HG03520 (cell line): ENCODE data around the gene DBR1.

ENCODE experiments used
- ATAC-seq: cut with Tn5 transposase; IDR thresholded peaks from one replicate; pipeline ENCODE4 v1.9.1; 2021; ENCODE audit warnings: mild to moderate bottlenecking, moderate library complexity; ENCODE audit not compliant: unreplicated experiment

The DBR1 gene

GRCh38 chr3:138174421-138175131, at the start of gene DBR1:
TSS of gene DBR1 (minus strand) at chr3:138174921. CDS start at chr3:138174795, 126 bp downstream.
- peak; percentile 92 for ATAC-seq

- no peak for ATAC-seq
These were observed 48.2 kb upstream of the DBR1 start for GRCh38 chr3:138222942-138223287.

DNA sequence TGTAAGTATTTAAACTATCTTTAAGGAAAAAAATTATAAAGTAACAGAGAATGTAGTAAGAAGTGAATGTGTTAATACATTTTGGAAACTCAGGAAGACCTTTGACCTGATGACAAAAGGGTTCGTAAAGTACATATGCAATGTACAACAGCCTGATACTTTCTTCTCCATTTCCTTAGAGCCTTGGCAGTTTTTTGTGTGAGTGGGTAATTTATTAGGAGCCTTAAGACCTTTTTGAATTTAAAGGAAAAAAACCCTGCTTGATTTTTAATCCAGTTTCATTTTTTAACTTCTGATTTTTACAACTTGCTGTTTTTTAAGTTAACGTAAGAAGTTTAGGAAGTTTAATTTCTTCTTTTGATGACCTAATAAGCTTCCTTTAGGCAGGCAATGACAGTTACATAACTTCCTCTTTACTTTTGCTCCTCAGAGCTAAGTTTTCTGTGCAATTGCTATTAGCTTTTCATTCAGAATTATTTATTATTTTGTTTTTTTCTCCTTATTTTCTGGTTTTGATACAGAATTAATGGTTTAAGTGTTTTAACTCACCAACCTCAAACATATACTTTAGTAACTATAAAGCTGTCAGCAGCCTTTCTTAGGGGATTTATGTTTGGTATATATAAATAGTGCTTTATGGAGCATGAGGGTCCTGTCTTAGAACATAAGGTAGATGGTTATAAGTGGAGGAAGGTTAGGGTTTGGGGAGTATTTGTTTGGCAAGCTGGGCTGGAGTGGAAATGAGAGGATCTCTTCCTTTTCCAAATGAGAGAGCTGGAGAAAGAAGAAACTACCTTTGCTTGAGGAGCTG, 47.6 kb upstream of the DBR1 start:
- ATAC-seq, result no peak

GRCh38 chr3:138220788-138221187, 46.1 kb upstream of the DBR1 start:
- no peak for ATAC-seq

- no peak for ATAC-seq
These were observed 45.5 kb upstream of the DBR1 start for GRCh38 chr3:138220242-138220641.

DNA sequence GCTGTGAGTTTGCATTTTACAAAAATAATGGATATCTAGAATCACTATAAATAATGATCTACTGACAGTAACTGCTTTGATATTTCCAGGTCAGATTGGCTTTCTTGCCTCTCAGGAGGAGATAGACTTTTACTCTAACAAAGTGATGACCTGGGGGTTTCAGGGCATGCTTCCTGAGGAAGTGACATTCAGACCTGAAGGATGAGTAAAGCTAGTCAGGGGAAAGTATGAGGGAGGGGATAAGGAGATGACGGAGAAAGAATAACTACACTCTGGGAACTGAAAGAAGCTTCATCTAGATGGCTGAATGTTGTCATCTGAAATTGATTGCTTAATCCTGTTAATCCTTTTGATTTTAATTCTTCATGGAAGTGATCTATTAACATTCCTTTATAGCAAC, 44.5 kb upstream of the DBR1 start:
- no peak for ATAC-seq

DNA sequence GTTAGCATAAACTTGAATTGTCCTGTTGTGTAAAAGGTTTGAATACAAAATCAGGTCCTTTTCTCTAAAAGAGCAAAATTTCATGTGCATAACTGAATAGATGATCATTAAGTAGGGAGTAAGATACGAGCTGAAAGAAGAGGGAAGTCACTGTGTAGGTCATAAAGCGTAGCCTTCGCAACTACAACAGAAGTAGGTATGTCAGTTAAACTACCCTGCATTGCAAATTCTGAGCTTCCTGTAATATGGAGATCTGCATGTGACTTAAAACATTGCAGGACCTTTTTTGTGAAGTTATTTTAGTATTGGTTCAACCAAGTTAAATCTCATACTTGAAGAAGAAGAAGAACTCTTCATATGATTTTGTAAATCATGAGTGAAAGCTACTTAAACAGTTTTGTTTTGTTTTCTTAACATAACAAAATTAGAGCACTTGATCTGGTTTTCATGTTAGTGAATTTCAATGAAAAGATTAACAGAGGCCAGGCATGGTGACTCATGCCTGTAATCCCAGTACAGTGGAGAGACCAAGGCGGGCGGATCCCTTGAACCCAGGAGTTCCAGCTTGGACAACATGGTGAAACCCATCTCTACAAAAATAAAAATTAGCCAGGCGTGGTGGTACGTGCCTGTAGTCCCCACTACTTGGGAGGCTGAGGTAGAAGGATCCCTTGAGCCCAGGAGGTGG, 38.8 kb upstream of the DBR1 start:
- no peak for ATAC-seq

DNA sequence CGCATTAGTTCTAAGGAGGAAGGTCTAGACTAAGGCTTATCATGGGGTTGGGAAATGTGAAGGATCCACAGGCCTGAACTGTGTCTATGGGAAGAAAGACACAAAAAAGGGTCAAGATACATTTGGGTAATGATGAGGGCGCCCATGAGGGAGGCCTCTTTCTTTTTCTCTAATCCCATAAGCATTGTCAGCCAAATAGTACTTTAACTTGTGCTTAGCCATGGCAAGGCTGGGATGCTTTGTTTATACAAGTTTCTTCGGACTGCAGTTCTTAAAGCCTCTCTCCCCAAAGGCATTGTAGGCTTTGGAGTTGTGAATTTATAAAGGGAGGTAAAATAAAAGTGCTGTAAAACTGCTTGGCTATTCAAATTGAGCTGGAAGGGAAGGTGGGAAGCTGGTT, 35.8 kb upstream of the DBR1 start:
- no peak for ATAC-seq

DNA sequence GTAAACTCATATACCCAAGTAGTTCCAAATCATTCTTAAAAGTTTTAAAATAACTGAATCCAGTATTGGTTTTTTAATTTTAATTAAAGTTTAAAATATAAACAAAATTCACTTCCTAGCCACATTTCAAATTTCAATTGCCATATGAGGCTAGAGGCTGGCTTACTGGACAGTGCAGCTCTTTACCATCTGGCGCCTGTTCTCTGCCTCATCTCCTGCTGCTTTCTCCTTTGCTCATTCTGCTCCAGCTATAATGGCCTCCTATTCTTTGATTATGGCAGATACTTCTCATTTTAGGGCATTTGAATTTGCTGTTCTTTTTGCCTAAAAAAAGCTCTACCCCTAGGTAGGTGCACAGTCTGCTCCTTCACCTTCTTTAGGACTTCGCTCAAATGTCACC, 31.5 kb upstream of the DBR1 start:
- ATAC-seq, result no peak

GRCh38 chr3:138205527-138205926, 30.8 kb upstream of the DBR1 start:
- no peak for ATAC-seq

DNA sequence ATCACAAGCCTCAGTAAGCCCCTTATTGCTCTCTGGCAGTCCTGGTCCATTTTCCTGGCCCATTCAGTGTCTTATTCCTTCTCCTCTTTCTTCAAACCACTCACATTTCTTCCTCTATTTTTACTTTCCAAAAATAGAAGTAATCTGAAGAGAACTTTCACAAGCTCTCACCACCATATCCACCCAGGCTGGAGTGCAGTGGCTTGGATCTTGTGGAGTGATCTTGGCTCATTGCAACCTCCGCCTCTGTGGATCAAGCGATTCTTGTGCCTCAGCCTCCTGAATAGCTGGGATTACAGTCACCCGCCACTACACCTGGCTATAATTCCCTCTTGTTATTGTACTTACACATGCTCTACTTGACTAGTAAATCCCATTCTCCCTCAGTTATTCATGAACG, 29.2 kb upstream of the DBR1 start:
- no peak for ATAC-seq

- no peak for ATAC-seq
These were observed 28.4 kb upstream of the DBR1 start for GRCh38 chr3:138202945-138203701.

DNA sequence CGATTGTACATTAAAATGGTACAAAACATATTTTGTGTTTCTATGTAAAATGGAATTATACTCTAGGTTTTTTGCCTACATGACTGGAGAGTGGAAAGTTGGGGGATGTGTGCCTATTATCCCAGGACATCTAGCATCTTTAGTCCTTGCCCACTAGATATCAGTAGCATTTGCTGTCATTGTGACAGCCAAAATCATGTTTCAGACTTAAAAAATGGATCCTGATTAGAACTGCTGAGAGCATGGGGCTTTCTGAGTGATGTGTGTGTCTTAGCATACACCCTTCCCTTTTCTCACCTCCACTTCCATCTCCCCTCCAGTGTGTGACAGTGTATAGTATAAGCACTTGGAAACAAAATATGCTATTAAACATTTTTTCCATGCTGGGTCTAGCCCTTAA, 25.7 kb upstream of the DBR1 start:
- no peak for ATAC-seq

- ATAC-seq, result no peak
These were observed 25.1 kb upstream of the DBR1 start for GRCh38 chr3:138199851-138200250.

DNA sequence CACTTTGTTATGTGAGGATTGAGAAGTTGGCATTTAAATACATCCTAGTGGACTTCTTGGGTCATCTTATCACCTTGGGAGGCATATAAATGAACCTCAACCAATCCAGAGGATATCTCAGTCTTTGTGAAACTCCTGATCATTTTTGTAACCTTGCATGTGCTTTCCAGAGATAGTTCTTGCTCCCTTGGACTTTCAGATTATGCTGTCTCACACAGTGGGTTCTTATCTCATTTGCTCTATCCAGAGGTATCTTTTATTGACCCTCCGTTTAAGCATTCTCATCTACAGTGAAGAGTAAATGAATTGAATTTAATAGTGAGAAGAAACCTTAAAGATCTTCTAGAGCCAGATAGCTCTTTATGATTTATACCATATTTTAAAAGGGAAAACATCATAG, 22.8 kb upstream of the DBR1 start:
- ATAC-seq, result no peak

- no peak for ATAC-seq
These were observed 22.3 kb upstream of the DBR1 start for GRCh38 chr3:138197058-138197457.

GRCh38 chr3:138196023-138196422, 21.3 kb upstream of the DBR1 start:
- ATAC-seq, result no peak

DNA sequence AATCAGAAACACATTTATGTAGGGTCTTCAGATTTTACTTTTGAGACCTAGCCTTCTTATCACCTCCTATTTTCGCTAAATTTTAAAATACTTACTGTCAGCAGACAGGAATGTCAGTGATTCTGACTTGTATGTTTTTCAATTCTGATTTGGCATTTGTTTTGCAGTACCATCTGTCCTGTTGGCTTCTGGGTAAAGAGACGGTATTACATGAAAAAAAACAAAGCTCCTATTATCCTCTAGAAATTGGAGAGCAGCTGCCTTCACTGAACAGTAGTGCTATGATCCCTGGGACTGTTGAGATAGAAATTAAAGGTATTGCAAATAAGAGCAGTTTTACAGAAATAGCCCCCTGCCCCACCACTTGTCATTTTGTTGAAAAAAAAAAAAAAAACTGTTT, 20.8 kb upstream of the DBR1 start:
- ATAC-seq, result no peak

- no peak for ATAC-seq
These were observed 13.5 kb upstream of the DBR1 start for GRCh38 chr3:138188013-138188730.

DNA sequence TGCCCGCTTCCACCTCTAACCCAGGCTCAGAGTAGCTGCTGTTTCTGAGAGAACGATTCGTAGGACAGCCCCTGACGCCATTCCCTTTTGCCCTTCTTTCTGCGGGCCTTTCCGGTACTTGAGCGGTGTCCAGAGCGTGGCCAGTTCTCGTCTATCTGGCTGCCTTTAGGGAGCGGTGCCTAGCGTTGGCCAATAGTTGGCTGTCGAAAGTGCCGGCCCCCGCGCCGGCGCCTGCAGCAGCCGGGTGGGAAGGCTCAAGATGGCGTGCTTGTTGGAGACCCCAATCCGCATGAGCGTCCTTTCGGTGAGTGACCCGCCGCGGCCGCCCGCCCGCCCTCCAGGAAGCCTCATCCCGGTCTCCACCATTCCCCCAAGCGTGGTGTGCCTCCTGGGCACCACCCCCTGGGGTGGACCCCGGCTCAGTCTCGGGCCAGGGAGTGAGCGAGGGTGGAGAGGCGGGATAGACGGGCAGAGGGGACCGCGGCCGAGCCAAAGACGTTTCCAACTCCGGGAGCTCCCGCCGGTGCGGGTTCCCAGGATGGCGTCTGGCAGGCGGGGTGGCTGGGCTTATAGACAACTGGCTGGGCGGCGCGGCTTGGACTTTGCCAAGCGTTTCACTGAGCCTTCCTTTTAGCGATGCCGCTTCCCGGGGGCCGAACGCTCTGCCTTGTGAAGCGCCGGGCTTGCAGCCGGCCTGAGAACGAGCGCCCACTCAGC, 12.7 kb upstream of the DBR1 start, which contains the start of gene ARMC8:
TSS of gene ARMC8 (plus strand) at position 6 of the 717 bp plus-strand sequence. CDS start at position 260, 254 bp downstream.
- peak; percentile 42 for ATAC-seq
